ENCODE measurements around the gene MED14.

GRCh38 chrX:40603446-40603845, 131.9 kb downstream of the MED14 start:
- TF ChIP-seq REST (IDR thresholded peaks at IDR 0.05; ENCODE audit: insufficient read depth in 1 of 2, low read depth in 2 of 2, low read length in 2 of 2) (no peak), POLR2AphosphoS5 (IDR thresholded peaks at IDR 0.05; ENCODE audit: low read depth, low read length) (no peak), TAF1 (IDR thresholded peaks at IDR 0.05; ENCODE audit: borderline replicate concordance, insufficient read depth, low read length) (no peak), FOXP2 (optimal IDR thresholded peaks at IDR 0.05; ENCODE audit: borderline replicate concordance, extremely low read depth, extremely low read length, insufficient read depth) (no peak), SIN3A (IDR thresholded peaks at IDR 0.05; ENCODE audit: borderline replicate concordance, insufficient read depth, low read length) (no peak)
